HG03521 (cell line): ENCODE data around the gene OR52N5.
A peak's percentile ranks its signal among the peaks of the same experiment; 100 is the strongest.

ENCODE experiments used
- ATAC-seq: cut with Tn5 transposase; IDR thresholded peaks from one replicate; pipeline ENCODE4 v1.9.1; 2021; ENCODE audit warnings: mild to moderate bottlenecking, moderate library complexity; ENCODE audit not compliant: unreplicated experiment

OR52N5 gene

GRCh38 chr11:5783255-5783654 lies at the start of gene OR52N5:
OR52N5 (minus strand) TSS chr11:5783355; CDS start chr11:5778634, 4,721 bp downstream.
- no peak for ATAC-seq

- no peak for ATAC-seq
Measured at GRCh38 chr11:5831196-5831829, 48.2 kb upstream of the OR52N5 start.

- peak; percentile 58 for ATAC-seq
Measured at GRCh38 chr11:5818245-5818886, 35.2 kb upstream of the OR52N5 start.

GRCh38 chr11:5815534-5815933 lies 32.4 kb upstream of the OR52N5 start:
- ATAC-seq, result no peak

- no peak for ATAC-seq
Measured at GRCh38 chr11:5809905-5810795, 27.0 kb upstream of the OR52N5 start.

GRCh38 chr11:5809122-5809519 lies 26.0 kb upstream of the OR52N5 start:
- peak; percentile 29 for ATAC-seq

GRCh38 chr11:5808500-5809121 lies 25.5 kb upstream of the OR52N5 start, which contains the start of gene OR52N2:
OR52N2 (plus strand) TSS chr11:5808924; CDS start chr11:5820336, 11,412 bp downstream.
- ATAC-seq, result peak; percentile 90

- ATAC-seq, result no peak
Measured at GRCh38 chr11:5807580-5807979, 24.4 kb upstream of the OR52N5 start.

- no peak for ATAC-seq
Measured at GRCh38 chr11:5803982-5804381, 20.8 kb upstream of the OR52N5 start.

GRCh38 chr11:5796541-5796940 lies 13.4 kb upstream of the OR52N5 start:
- no peak for ATAC-seq

GRCh38 chr11:5791165-5791564 lies 8.0 kb upstream of the OR52N5 start, which contains the start of gene OR52N1:
OR52N1 (minus strand) TSS chr11:5791265; CDS start chr11:5788816, 2,449 bp downstream.
- ATAC-seq, result no peak

- no peak for ATAC-seq
Measured at GRCh38 chr11:5767056-5767455, 16.1 kb downstream of the OR52N5 start.

- ATAC-seq, result no peak
Measured at GRCh38 chr11:5753943-5754342, 29.2 kb downstream of the OR52N5 start, which contains the start of gene OR52N4. OR52N4 (plus strand) TSS chr11:5754243; CDS start chr11:5754741, 498 bp downstream.

GRCh38 chr11:5749836-5750235 lies 33.3 kb downstream of the OR52N5 start:
- ATAC-seq, result no peak

- ATAC-seq, result no peak
Measured at GRCh38 chr11:5746614-5747013, 36.5 kb downstream of the OR52N5 start.

- ATAC-seq, result no peak
Measured at GRCh38 chr11:5738431-5738830, 44.7 kb downstream of the OR52N5 start.

GRCh38 chr11:5737670-5738392 lies 45.3 kb downstream of the OR52N5 start:
- ATAC-seq, result no peak

GRCh38 chr11:5737091-5737490 lies 46.1 kb downstream of the OR52N5 start:
- ATAC-seq, result no peak

- no peak for ATAC-seq
Measured at GRCh38 chr11:5736396-5736795, 46.8 kb downstream of the OR52N5 start, which contains the start of gene OR56B1. OR56B1 (plus strand) TSS chr11:5736448; CDS start chr11:5736517, 69 bp downstream.

GRCh38 chr11:5727691-5728090 lies 55.5 kb downstream of the OR52N5 start:
- ATAC-seq, result no peak
